ENCODE measurements around the gene USP6NL. TPM values are rescaled to one million over a fixed set of nuclear protein-coding genes. Genes with fewer than 3 reads are reported as not detected.
A peak's percentile ranks its signal among the peaks of the same experiment; 100 is the strongest.

The USP6NL gene
- polyA plus RNA-seq, 1 donor (not counting 4 experiments of a cell fraction or from before 2014, with no cell fraction given) = 8.7 TPM

DNA sequence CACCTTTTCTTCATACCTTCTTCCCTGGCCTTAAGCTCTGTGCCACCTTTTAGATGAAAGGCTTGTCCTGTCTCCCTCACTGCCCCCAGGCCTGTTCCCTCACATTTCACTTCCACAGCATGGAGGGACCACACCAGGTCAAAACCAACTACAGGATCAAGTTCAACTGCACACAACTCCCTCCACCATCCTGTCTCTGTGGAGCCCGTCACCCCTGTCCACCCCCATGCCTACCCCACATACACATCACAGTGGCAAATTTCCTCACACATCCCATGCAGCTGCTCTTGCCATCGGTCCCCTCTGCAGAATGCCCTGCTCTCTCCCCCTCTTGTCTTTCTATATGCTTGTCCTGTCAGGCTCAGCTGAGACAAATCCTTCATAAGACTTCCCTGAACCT lies 154.1 kb downstream of the USP6NL start:
- Histone ChIP-seq H3K36me3 (ENCODE audit: control insufficient read depth in 2 of 2, extremely low read depth in 1 of 2, insufficient read depth in 2 of 2, low read length in 2 of 2) (peaks cover 0 to 1% of the 10 kb centered on the region in 2 experiments), H3K4me2 (ENCODE audit: control insufficient read depth, extremely low read depth, insufficient read depth, low read depth, low read length) (no peak overlapping the region), H2AFZ (ENCODE audit: control insufficient read depth, low read length) (no peak overlapping the region), H3K4me1 (ENCODE audit: control insufficient read depth, extremely low read depth, insufficient read depth, low read length) (no peaks in the 10 kb centered on the region), H3K27ac (ENCODE audit: control insufficient read depth, insufficient read depth, low read length) (no peak overlapping the region), H3K79me2 (ENCODE audit: control insufficient read depth, insufficient read depth, low read length) (no peaks in the 10 kb centered on the region), H3K9ac (ENCODE audit: control insufficient read depth, extremely low read depth, insufficient read depth, low read length) (no peak overlapping the region), H3K9me1 (ENCODE audit: control insufficient read depth, extremely low read depth, insufficient read depth, low read length) (no peaks in the 10 kb centered on the region), H3K27me3 (ENCODE audit: control insufficient read depth, extremely low read depth, insufficient read depth, low read length) (no peaks in the 10 kb centered on the region), H3K4me3 (ENCODE audit: control insufficient read depth in 2 of 3, extremely low read depth in 1 of 3, insufficient read depth in 2 of 3, low read depth in 1 of 3, low read length in 3 of 3) (no peak overlapping the region), H4K20me1 (ENCODE audit: control insufficient read depth, extremely low read depth, insufficient read depth, low read length) (no peaks in the 10 kb centered on the region), H3K9me3 (ENCODE audit: control insufficient read depth, low read depth, low read length) (no peaks in the 10 kb centered on the region)
- FAIRE-seq (no peak), DNase-seq (ENCODE audit: low read depth, low spot score) (no peak)
- TF ChIP-seq, protein P1, sequence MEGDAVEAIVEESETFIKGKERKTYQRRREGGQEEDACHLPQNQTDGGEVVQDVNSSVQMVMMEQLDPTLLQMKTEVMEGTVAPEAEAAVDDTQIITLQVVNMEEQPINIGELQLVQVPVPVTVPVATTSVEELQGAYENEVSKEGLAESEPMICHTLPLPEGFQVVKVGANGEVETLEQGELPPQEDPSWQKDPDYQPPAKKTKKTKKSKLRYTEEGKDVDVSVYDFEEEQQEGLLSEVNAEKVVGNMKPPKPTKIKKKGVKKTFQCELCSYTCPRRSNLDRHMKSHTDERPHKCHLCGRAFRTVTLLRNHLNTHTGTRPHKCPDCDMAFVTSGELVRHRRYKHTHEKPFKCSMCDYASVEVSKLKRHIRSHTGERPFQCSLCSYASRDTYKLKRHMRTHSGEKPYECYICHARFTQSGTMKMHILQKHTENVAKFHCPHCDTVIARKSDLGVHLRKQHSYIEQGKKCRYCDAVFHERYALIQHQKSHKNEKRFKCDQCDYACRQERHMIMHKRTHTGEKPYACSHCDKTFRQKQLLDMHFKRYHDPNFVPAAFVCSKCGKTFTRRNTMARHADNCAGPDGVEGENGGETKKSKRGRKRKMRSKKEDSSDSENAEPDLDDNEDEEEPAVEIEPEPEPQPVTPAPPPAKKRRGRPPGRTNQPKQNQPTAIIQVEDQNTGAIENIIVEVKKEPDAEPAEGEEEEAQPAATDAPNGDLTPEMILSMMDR (optimal IDR thresholded peaks at IDR 0.05 in 1 of 3, IDR thresholded peaks at IDR 0.05 in 1 of 3, conservative IDR thresholded peaks at IDR 0.05 in 1 of 3; ENCODE audit: extremely low read depth in 1 of 3, insufficient read depth in 2 of 3, low read length in 3 of 3) = no peak
- no peak for TF ChIP-seq EZH2 (IDR thresholded peaks at IDR 0.05; ENCODE audit: low read length)
- dilution Hi-C loops (cut with MboI; ENCODE audit: extremely low pct_ligation_motif_present, low sequenced_read_pairs) = no loop called here

DNA sequence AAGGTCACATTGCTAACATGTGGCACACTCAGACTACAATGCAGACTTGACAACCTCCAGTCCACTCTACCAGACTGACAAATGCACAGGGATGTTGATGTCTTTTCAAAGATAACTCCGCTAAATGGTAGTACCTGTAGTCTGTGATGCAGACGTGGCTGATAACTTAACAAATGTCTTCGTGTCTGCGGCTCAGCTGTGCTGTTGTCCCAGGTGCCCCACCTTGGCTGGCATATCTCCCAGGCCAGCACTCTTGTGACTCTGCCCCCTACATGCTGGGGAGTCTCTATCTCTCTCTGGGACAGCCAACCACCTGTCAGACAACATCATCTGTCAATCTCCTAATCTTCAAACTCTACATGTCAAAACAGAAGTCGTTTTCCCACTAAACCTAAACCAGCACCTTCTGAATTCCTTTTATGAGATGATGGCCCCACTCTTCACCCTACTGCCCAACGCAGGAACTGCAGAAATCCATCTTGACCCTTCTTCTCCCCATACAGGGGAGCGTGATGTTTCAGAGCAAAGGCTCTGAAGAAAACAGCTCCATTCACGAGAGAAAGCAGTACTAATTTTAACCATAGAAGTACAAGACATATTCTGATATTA lies 156.4 kb downstream of the USP6NL start:
- Histone ChIP-seq H3K4me1 (ENCODE audit: control insufficient read depth, extremely low read depth, insufficient read depth, low read length) (no peaks in the 10 kb centered on the region), H3K4me2 (ENCODE audit: control insufficient read depth, extremely low read depth, insufficient read depth, low read depth, low read length) (no peak overlapping the region), H3K27ac (ENCODE audit: control insufficient read depth, insufficient read depth, low read length) (no peak overlapping the region), H3K9me1 (ENCODE audit: control insufficient read depth, extremely low read depth, insufficient read depth, low read length) (no peaks in the 10 kb centered on the region), H2AFZ (ENCODE audit: control insufficient read depth, low read length) (no peak overlapping the region), H4K20me1 (ENCODE audit: control insufficient read depth, extremely low read depth, insufficient read depth, low read length) (no peaks in the 10 kb centered on the region), H3K4me3 (ENCODE audit: control insufficient read depth in 2 of 3, extremely low read depth in 1 of 3, insufficient read depth in 2 of 3, low read depth in 1 of 3, low read length in 3 of 3) (no peak overlapping the region), H3K79me2 (ENCODE audit: control insufficient read depth, insufficient read depth, low read length) (no peaks in the 10 kb centered on the region), H3K9ac (ENCODE audit: control insufficient read depth, extremely low read depth, insufficient read depth, low read length) (no peak overlapping the region), H3K27me3 (ENCODE audit: control insufficient read depth, extremely low read depth, insufficient read depth, low read length) (no peaks in the 10 kb centered on the region), H3K36me3 (ENCODE audit: control insufficient read depth in 2 of 2, extremely low read depth in 1 of 2, insufficient read depth in 2 of 2, low read length in 2 of 2) (no peaks in the 10 kb centered on the region), H3K9me3 (ENCODE audit: control insufficient read depth, low read depth, low read length) (no peaks in the 10 kb centered on the region)
- FAIRE-seq = no peak
- no peak for TF ChIP-seq EZH2 (IDR thresholded peaks at IDR 0.05; ENCODE audit: low read length)
- TF ChIP-seq, protein P1 (optimal IDR thresholded peaks at IDR 0.05 in 1 of 3, IDR thresholded peaks at IDR 0.05 in 1 of 3, conservative IDR thresholded peaks at IDR 0.05 in 1 of 3; ENCODE audit: extremely low read depth in 1 of 3, insufficient read depth in 2 of 3, low read length in 3 of 3) = peak in 1 of 3 experiments; percentile 16
- dilution Hi-C loops (cut with MboI; ENCODE audit: extremely low pct_ligation_motif_present, low sequenced_read_pairs) = no loop called here
- no peak for DNase-seq (ENCODE audit: low read depth, low spot score)
